ENCODE data around the gene TNRC18.
"Not testable (repeated sequence)": the region's sequence is repeated elsewhere in the genome, so short reads cannot be mapped to it uniquely, and the experiment has no call there.

Gene TNRC18

GRCh38 chr7:5310822-5311405 lies 112.7 kb downstream of the TNRC18 start:
- TF ChIP-seq, protein P1, sequence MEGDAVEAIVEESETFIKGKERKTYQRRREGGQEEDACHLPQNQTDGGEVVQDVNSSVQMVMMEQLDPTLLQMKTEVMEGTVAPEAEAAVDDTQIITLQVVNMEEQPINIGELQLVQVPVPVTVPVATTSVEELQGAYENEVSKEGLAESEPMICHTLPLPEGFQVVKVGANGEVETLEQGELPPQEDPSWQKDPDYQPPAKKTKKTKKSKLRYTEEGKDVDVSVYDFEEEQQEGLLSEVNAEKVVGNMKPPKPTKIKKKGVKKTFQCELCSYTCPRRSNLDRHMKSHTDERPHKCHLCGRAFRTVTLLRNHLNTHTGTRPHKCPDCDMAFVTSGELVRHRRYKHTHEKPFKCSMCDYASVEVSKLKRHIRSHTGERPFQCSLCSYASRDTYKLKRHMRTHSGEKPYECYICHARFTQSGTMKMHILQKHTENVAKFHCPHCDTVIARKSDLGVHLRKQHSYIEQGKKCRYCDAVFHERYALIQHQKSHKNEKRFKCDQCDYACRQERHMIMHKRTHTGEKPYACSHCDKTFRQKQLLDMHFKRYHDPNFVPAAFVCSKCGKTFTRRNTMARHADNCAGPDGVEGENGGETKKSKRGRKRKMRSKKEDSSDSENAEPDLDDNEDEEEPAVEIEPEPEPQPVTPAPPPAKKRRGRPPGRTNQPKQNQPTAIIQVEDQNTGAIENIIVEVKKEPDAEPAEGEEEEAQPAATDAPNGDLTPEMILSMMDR (IDR thresholded peaks at IDR 0.05; ENCODE audit: low read length): no peak
- no peak for TF ChIP-seq EZH2 (IDR thresholded peaks at IDR 0.05; ENCODE audit: borderline replicate concordance, low read length)
- Histone ChIP-seq H3K36me3 (ENCODE audit: insufficient read depth, low read length) (peaks cover 13% of the 10 kb centered on the region), H3K4me1 (ENCODE audit: insufficient read depth, low read length, severe bottlenecking) (no peaks in the 10 kb centered on the region), H3K9me3 (ENCODE audit: low read length) (no peaks in the 10 kb centered on the region), H3K79me2 (ENCODE audit: insufficient read depth, low read length) (no peaks in the 10 kb centered on the region), H3K4me3 (ENCODE audit: low read depth, low read length, poor library complexity, severe bottlenecking) (no peak overlapping the region), H3K9me2 (ENCODE audit: low read depth, low read length) (no peaks in the 10 kb centered on the region), H2AFZ (ENCODE audit: low read length) (no peak overlapping the region), H3F3A (ENCODE audit: insufficient read depth, low read length) (no peaks in the 10 kb centered on the region), H3K4me2 (ENCODE audit: low read length) (no peak overlapping the region), H3K27me3 (ENCODE audit: insufficient read depth, low read length) (no peaks in the 10 kb centered on the region), H4K20me1 (ENCODE audit: insufficient read depth, low read length) (no peaks in the 10 kb centered on the region), H3K9ac (ENCODE audit: low read length) (no peak overlapping the region), H3K27ac (ENCODE audit: low read depth, low read length, poor library complexity, severe bottlenecking) (no peak overlapping the region)

DNA sequence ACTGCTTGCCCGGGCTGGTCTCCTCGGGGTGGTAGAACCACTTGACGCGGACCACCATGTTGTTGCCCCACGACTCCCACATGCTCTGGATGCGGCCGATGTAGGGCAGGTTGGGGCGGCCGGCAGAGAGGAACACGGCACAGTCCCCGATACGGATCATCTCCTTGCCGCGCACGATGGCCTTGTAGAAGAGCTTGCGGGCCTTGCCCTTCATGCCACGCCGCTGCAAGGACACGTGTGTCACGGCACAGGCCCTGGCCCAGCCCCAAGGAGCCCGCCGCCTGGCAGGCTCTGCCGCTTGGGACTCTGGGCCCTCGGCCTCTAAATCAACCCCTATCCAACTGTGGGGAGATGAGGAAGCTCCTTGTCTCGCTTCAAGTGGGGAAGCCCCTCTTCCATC lies 114.5 kb downstream of the TNRC18 start:
- TF ChIP-seq EZH2 (IDR thresholded peaks at IDR 0.05; ENCODE audit: borderline replicate concordance, low read length): no peak
- TF ChIP-seq, protein P1 (IDR thresholded peaks at IDR 0.05; ENCODE audit: low read length): no peak
- Histone ChIP-seq H3K4me1 (ENCODE audit: insufficient read depth, low read length, severe bottlenecking) (no peaks in the 10 kb centered on the region), H4K20me1 (ENCODE audit: insufficient read depth, low read length) (no peaks in the 10 kb centered on the region), H3K9me2 (ENCODE audit: low read depth, low read length) (no peaks in the 10 kb centered on the region), H3K27me3 (ENCODE audit: insufficient read depth, low read length) (no peaks in the 10 kb centered on the region), H3K4me2 (ENCODE audit: low read length) (no peak overlapping the region), H3K79me2 (ENCODE audit: insufficient read depth, low read length) (no peaks in the 10 kb centered on the region), H3K36me3 (ENCODE audit: insufficient read depth, low read length) (peaks cover 9% of the 10 kb centered on the region), H3K9ac (ENCODE audit: low read length) (no peak overlapping the region), H3K27ac (ENCODE audit: low read depth, low read length, poor library complexity, severe bottlenecking) (no peak overlapping the region), H3K4me3 (ENCODE audit: low read depth, low read length, poor library complexity, severe bottlenecking) (no peak overlapping the region), H3K9me3 (ENCODE audit: low read length) (no peaks in the 10 kb centered on the region), H2AFZ (ENCODE audit: low read length) (no peak overlapping the region), H3F3A (ENCODE audit: insufficient read depth, low read length) (no peaks in the 10 kb centered on the region)

DNA sequence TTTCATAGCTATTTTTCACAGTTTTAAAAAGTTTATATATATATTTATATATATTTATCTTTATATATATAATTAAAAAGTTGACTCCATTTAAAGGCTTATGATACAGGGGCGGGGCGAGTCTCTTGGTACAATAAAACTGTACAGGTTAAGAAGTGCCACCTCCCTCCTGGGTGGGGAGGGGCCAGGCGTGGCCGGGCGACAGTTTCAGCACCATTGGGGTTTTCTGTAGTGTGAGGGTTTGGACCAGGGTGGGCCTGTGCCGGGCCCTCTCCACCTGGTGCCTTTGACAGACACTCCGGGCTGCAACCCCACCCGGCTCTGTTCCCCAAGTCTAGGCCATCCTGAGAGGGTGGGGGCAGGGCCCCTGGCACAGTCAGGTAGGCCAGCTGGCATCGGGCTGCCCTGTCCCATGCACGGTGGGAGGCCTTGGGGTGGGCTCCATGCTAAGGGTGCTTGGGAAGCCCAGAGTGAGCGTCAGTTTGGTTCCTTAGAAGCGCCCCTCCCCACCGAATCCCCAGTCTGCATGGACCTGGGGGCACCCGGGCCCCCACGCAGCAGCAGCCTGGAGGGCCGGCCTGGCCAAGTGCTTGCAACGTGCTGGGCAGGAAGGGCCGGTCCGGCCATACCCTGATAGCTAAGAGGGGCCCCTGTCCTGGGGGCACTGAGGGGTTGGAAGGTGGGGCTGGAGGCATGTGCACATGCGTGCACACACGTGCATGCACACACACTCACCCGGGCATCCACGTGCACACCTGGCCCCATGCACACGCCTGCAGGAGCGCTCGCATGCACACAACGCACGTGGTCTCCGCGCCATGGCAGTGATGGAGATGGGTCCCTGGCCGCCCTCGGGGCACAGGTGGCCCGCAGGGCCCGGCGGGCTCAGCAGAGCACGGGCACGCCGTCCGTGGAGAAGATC lies 116.2 kb downstream of the TNRC18 start:
- not testable (repeated sequence) for H3K4me3 ChIP-seq (ENCODE audit: low read depth, low read length, poor library complexity, severe bottlenecking); H3K9me3 ChIP-seq (ENCODE audit: low read length); H3K4me2 ChIP-seq (ENCODE audit: low read length); H2AFZ ChIP-seq (ENCODE audit: low read length); H4K20me1 ChIP-seq (ENCODE audit: insufficient read depth, low read length); H3K4me1 ChIP-seq (ENCODE audit: insufficient read depth, low read length, severe bottlenecking); H3K27ac ChIP-seq (ENCODE audit: low read depth, low read length, poor library complexity, severe bottlenecking); H3K36me3 ChIP-seq (ENCODE audit: insufficient read depth, low read length); H3K79me2 ChIP-seq (ENCODE audit: insufficient read depth, low read length); H3K9me2 ChIP-seq (ENCODE audit: low read depth, low read length); H3K27me3 ChIP-seq (ENCODE audit: insufficient read depth, low read length); H3F3A ChIP-seq (ENCODE audit: insufficient read depth, low read length); H3K9ac ChIP-seq (ENCODE audit: low read length)

DNA sequence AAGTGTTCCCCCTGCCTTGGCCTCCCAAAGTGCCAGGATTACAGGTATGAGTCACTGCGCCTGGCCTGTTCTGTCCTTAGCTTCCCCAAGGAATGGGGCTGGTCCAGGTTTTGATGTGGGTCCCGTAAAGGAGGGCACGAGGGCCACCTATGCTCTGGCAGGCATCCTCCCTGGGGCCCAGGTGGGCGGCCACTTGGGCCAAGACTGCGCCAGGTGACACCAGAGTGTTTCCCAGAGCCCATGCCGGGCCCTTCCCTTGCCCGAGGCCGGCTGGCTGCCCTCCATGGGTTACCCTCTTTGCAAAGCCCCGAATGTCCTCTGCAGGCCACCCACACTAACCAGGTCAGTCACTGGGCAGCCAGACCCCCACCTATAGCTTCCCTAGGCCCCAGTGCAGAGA lies 118.6 kb downstream of the TNRC18 start:
- H3K79me2 ChIP-seq (ENCODE audit: insufficient read depth, low read length); H2AFZ ChIP-seq (ENCODE audit: low read length); H3K27me3 ChIP-seq (ENCODE audit: insufficient read depth, low read length); H3K9me2 ChIP-seq (ENCODE audit: low read depth, low read length); H3K27ac ChIP-seq (ENCODE audit: low read depth, low read length, poor library complexity, severe bottlenecking); H3K4me1 ChIP-seq (ENCODE audit: insufficient read depth, low read length, severe bottlenecking); H3K4me3 ChIP-seq (ENCODE audit: low read depth, low read length, poor library complexity, severe bottlenecking); H3F3A ChIP-seq (ENCODE audit: insufficient read depth, low read length); H3K9me3 ChIP-seq (ENCODE audit: low read length); H3K4me2 ChIP-seq (ENCODE audit: low read length); H4K20me1 ChIP-seq (ENCODE audit: insufficient read depth, low read length); H3K36me3 ChIP-seq (ENCODE audit: insufficient read depth, low read length); H3K9ac ChIP-seq (ENCODE audit: low read length): not testable (repeated sequence)
